ENCODE data around the gene TBC1D16. TPM values are rescaled to one million over a fixed set of nuclear protein-coding genes. Genes with fewer than 3 reads are reported as not detected.

TBC1D16 gene
- total and polyA plus RNA-seq, 8 donors, result 4.9 to 31.4 (median 19.7) TPM

- no peak for FAIRE-seq
- no peak for TF ChIP-seq CTCF (IDR thresholded peaks at IDR 0.05)
- DNase-seq, result peak in 2 of 6 donors; percentile 30 to 51
- Histone ChIP-seq H3K4me3 (no peak overlapping the region), H3K27me3 (no peaks in the 10 kb centered on the region), H3K27ac (no peak overlapping the region), H3K4me1 (peaks cover 0 to 31% (median 14%) of the 10 kb centered on the region in 3 donors), H3K9me3 (no peaks in the 10 kb centered on the region), H3K36me3 (no peaks in the 10 kb centered on the region)
- WGBS, 2 donors, result 93 to 94% methylated on average over 17 of the region's 17 CpGs
- intact Hi-C loops (cut with DNase I), result loop anchor here in 1 of 3 donors (10.0 kb wide), 1 partner anchor 181 kb away; no protein-coding TSS in a partner anchor
- ATAC-seq, result no peak
These were observed 50.2 kb downstream of the TBC1D16 start for GRCh38 chr17:79985361-79985942.

GRCh38 chr17:79984877-79985276 lies 50.8 kb downstream of the TBC1D16 start:
- no peak for TF ChIP-seq CTCF (IDR thresholded peaks at IDR 0.05)
- Histone ChIP-seq H3K4me3 (no peak overlapping the region), H3K27me3 (no peaks in the 10 kb centered on the region), H3K36me3 (no peaks in the 10 kb centered on the region), H3K27ac (no peak overlapping the region), H3K4me1 (peaks cover 0 to 29% (median 14%) of the 10 kb centered on the region in 3 donors), H3K9me3 (no peaks in the 10 kb centered on the region)
- peak in 2 of 6 donors; percentile 28 for DNase-seq
- intact Hi-C loops (cut with DNase I), result loop anchor here in 1 of 3 donors (10.0 kb wide), 1 partner anchor 180 kb away; no protein-coding TSS in a partner anchor
- 77 to 85% methylated on average over 10 of the region's 10 CpGs for WGBS, 2 donors
- no peak for ATAC-seq
- FAIRE-seq, result no peak

- no peaks in the 10 kb centered on the region for H3K9me3 ChIP-seq
- ATAC-seq (no peak), DNase-seq (peak in 2 of 6 donors; percentile 3 to 6), FAIRE-seq (no peak)
- intact Hi-C loops (cut with DNase I), result loop anchor here in 1 of 3 donors (10.0 kb wide), 1 partner anchor 179 kb away; no protein-coding TSS in a partner anchor
- H3K4me3 ChIP-seq, result no peak overlapping the region
- peaks cover 0 to 24% (median 12%) of the 10 kb centered on the region in 3 donors for H3K4me1 ChIP-seq
- H3K27me3 ChIP-seq, result no peaks in the 10 kb centered on the region
- TF ChIP-seq CTCF (IDR thresholded peaks at IDR 0.05), result no peak
- no peaks in the 10 kb centered on the region for H3K36me3 ChIP-seq
- no peak overlapping the region for H3K27ac ChIP-seq
- 95% methylated on average over 5 of the region's 5 CpGs for WGBS, 2 donors
These were observed 51.4 kb downstream of the TBC1D16 start for GRCh38 chr17:79984045-79984840.

GRCh38 chr17:79983456-79983855 lies 52.2 kb downstream of the TBC1D16 start:
- TF ChIP-seq CTCF (IDR thresholded peaks at IDR 0.05), result no peak
- intact Hi-C loops (cut with DNase I), result loop anchor here in 1 of 3 donors (10.0 kb wide), 1 partner anchor 179 kb away; no protein-coding TSS in a partner anchor
- Histone ChIP-seq H3K4me1 (peaks cover 0 to 16% (median 7%) of the 10 kb centered on the region in 3 donors), H3K4me3 (no peak overlapping the region), H3K27ac (no peak overlapping the region), H3K27me3 (no peaks in the 10 kb centered on the region), H3K9me3 (no peaks in the 10 kb centered on the region), H3K36me3 (no peaks in the 10 kb centered on the region)
- 92% methylated on average over 14 of the region's 14 CpGs for WGBS, 2 donors
- DNase-seq (peak in 2 of 6 donors; percentile 25 to 35), ATAC-seq (no peak), FAIRE-seq (no peak)

Measured in pancreas (tissue), 10 donors.